ENCODE measurements around the gene SSTR3.
"Not testable (repeated sequence)": the region's sequence is repeated elsewhere in the genome, so short reads cannot be mapped to it uniquely, and the experiment has no call there.

The SSTR3 gene

GRCh38 chr22:37212174-37212906, at the start of gene SSTR3:
SSTR3 (minus strand) TSS chr22:37212477; CDS start chr22:37207803, 4,674 bp downstream.
- Histone ChIP-seq H3K4me3 (no peak within 1 kb of the TSS), H3K27ac (no peak within 1 kb of the TSS)

- no peak overlapping the region for H3K4me3 ChIP-seq
- no peak overlapping the region for H3K27ac ChIP-seq
Measured at GRCh38 chr22:37260901-37261336, 48.6 kb upstream of the SSTR3 start.

DNA sequence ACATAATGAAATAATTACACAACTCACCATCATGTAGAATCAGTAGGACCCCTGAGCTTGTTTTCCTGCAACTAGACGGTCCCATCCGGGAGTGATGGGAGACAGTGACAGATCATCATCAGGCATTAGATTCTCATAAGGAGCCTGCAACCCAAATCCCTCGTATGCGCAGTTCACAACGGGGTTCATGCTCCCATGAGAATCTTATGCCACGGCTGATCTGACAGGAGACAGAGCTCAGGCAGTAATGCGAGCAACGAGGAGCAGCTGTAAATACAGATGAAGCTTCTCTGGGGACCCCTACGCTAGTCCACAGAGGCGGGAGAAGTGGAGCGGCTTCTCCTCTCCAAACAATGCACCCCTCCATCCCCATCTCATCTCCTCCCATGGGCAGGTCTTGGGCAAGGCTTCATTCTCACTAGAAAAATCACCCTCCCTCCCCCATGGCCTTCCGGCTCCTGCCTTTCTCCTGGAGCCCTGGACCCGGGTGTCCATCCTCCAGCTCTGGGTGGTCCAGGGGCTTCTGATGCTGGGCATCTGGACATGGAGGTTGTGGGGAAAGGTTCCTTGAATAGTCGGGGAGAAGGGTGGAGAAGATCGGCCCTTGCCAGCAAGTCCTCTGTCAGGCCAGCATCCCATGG, 48.0 kb upstream of the SSTR3 start:
- no peak overlapping the region for H3K4me3 ChIP-seq
- no peak overlapping the region for H3K27ac ChIP-seq

DNA sequence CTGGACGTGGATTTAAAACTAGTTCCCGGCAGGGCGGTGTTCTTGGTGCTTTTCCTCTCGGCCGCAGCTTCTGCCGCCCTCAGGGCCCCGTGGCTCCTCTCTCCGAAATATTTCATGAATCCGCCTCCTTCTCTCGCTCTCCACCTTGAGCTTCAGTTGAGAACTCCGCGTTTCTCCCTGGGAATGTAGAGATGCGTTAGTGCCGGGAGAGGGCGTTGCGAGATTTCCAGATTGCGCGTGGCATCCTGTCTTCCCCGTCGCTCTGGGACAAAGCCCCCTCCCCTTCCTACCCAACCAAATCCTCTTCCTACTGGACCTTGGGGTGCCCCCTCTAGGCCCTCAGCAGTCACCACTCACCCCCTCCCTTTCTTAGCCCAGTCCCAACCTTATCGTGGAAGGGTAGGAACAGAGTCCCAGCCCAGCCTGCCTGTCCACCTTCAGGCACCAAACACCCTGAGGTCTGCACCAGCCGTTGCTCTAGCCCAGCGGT, 47.3 kb upstream of the SSTR3 start:
- Histone ChIP-seq H3K4me3 (no peak overlapping the region), H3K27ac (no peak overlapping the region)

DNA sequence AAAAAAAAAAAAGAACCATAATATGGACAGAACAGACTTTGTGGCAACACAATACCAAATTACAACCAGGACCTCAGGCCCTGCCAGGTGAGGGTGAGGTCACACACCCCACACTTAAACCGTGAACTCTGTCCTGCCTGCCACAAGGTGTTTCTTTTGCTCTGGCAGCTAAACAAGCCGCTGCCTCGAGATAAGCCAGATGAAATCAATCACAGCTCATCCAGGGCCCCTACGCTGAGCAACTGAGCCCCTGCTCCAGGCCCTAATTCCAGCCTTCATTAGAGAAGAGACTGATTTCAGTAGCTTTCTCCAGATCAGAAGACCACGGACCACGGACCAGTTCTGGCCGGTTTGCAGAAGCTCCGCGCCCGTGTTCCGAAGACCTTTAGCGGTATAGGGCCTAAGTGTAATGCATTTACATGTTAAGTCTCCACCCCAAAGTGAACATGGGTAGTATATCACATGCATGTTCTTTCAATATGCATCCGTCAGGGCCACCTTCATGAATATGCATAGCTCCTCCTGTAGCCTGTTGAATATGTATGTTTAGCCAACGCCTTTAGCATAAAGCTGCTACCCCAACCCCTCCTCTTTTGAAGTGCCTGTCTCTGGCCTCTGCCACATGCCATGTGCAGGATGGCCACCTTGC, 46.6 kb upstream of the SSTR3 start:
- H3K4me3 ChIP-seq: no peak overlapping the region
- H3K27ac ChIP-seq: no peak overlapping the region

DNA sequence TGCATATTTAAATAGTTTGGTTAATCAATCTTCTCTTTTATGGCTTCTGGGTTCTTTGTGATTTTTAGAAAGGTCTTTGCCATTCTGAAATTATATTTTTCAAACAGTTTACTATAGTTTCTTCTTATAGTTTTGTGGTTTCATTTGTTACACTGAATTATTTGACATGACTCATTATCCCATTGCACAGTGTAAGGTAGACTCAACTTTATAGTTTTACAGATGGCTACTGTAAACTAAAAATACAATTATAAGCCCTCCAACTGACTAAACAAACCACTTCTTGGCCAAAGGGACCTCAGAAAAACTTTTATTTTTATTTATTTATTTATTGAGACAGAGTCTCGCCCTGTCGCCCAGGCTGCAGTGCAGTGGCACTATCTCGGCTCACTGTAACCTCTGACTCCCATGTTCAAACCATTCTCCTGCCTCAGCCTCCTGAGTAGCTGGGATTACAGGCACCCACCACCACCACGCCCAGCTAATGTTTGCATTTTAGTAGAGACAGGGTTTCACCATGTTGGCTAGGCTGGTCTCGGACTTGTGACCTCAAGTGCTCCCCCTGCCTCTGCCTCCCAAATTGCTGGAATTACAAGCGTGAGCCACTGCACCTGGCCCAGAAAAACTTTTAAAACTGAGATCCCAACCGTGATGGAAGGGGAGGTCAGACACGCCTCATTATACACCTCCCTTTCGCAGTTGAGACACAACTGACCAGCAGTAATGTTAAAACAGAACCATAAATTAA, 45.9 kb upstream of the SSTR3 start:
- H3K4me3 ChIP-seq: no peak overlapping the region
- no peak overlapping the region for H3K27ac ChIP-seq

GRCh38 chr22:37256075-37256726, 43.9 kb upstream of the SSTR3 start:
- Histone ChIP-seq H3K27ac (no peak overlapping the region), H3K4me3 (no peak overlapping the region)

DNA sequence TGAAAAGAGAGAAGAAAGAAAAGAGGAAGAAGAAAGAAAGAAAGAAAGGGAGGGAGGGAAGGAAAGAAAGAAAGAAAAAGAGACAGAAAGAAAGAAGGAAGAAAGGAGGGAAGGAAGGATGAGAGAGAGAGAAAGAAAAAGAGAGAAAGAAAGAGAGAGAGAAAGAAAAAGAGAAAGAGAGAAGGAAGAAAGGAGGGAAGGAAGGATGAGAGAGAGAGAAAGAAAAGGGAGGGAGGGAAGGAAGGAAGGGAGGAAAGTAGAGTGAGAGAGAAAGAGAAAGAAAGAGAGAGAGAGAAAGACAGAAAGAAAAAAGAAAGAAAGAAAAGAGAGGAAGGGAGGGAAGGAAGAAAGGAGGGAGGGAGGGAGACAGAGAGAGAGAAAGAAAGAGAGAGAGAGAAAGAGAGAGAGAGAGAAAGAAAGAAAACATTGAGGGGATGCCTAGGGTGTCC, 43.3 kb upstream of the SSTR3 start:
- Histone ChIP-seq H3K4me3 (no peak overlapping the region), H3K27ac (no peak overlapping the region)

DNA sequence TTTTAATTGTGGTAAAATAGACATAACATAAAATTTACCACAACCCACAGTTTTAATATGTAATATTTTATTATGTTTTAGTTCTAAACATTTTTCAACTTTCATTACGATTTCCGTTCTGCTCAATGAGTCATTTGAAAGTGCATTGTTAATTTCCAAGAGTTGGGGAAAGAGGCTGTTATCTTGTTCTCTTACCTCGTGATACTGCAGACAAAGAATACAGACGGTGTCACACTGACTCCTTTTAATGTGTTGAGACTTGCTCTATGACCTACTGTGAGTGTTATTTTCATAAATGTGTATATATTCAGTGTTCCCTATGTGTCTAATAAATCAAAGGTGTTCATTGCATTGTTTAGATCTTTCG, 42.6 kb upstream of the SSTR3 start:
- Histone ChIP-seq H3K4me3 (no peak overlapping the region), H3K27ac (no peak overlapping the region)

- no peak overlapping the region for H3K27ac ChIP-seq
Measured at GRCh38 chr22:37254209-37254866, 42.1 kb upstream of the SSTR3 start.

GRCh38 chr22:37253126-37253660, 40.9 kb upstream of the SSTR3 start:
- Histone ChIP-seq H3K4me3 (no peak overlapping the region), H3K27ac (no peak overlapping the region)

More at GRCh38 chr22:37254209-37254866, 42.1 kb upstream of the SSTR3 start:
- H3K4me3 ChIP-seq: no peak overlapping the region

GRCh38 chr22:37251836-37252235, 39.6 kb upstream of the SSTR3 start:
- not testable (repeated sequence) for H3K27ac ChIP-seq, H3K4me3 ChIP-seq

- Histone ChIP-seq H3K4me3 (no peak overlapping the region), H3K27ac (no peak overlapping the region)
Measured at GRCh38 chr22:37249986-37250385, 37.7 kb upstream of the SSTR3 start.

- no peak overlapping the region for H3K4me3 ChIP-seq
- H3K27ac ChIP-seq: no peak overlapping the region
Measured at GRCh38 chr22:37248251-37248650, 36.0 kb upstream of the SSTR3 start.

- Histone ChIP-seq H3K4me3 (no peak overlapping the region), H3K27ac (peak overlapping the region in 2 of 21 experiments; percentile 85 to 97)
Measured at GRCh38 chr22:37245740-37246139, 33.5 kb upstream of the SSTR3 start.

DNA sequence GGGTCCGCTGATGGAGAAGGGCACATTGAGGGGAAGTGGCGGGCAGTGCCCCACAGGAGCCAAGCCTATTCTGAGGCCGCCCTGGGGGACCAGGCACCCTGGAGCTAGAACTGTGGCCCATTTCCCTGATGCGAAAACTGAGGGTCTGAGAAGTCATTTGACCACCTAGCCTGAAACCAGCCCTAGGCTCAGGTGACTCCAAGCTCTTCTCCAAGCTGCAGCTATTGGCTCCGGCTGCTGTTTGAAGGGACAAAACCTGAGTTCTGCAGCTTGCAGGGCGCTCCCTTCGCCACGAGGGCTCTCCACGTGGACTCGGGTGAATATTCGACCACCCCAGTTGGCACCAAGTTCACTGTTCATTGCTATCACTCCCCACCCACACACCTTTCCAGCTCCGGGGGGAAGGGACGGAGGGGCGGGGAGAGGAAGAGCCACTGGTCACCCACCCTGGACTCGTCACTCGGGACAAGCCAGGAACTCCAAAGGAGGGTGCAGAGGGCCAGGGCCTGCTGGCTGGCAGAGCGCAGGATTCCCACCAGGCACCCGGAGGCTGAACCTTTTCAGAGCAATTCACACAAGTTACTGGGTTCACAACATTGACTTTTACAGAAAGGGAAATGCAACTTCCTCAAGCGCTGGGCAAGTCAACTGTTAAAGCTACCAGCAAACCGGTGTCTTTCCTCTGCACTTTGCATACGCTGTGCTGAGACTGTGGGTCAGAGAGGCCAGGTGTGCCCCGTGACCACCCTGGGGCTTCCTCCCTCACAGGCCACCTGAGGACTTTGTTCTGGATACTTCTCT, 32.8 kb upstream of the SSTR3 start:
- Histone ChIP-seq H3K27ac (peak overlapping the region in 12 of 21 experiments; percentile 4 to 97 (median 80)), H3K4me3 (no peak overlapping the region)

DNA sequence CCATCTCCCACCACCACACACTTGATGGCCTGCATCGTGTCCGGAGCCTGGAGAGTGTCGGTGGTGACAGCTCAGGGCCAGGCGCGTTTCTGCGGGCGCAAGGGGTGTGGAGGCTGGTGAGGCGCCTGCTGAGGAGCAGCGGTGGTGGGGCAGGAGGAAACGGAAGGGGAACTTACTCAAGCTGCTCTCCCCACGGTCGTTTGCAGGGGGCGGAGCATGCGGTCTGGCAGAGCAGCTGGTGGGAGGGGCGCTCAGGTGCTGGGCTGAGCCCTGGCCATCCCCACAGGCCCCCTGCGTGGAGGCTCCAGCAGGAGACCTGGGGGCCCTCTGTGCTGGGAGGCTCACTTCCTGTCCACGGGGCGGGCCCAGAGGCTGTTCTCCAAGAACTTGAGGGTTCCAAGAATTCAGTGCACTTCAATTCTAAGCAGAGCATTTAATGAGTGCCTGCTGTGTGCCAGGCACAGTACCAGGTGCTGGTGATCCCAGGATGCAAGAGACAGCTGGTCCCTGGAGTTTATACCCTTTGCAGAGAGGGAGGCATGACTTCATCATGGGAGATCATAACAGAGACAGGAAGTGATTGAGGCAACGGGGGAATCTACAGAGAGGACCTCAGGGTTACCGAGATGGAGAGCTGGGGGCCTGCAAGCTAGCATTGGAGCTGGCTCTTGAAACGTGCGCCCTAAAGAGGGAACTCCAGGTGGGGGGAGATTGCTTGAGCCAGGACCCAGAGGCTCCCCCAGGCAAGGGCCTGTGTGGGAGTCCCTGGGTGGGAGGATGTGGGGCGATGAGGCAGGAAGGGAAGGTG, 32.0 kb upstream of the SSTR3 start, which contains the start of gene RAC2:
RAC2 (minus strand) TSS at position 156 of the 808 bp plus-strand sequence; CDS start at position 35, 121 bp downstream.
- H3K27ac ChIP-seq: peak within 1 kb of the TSS in 19 of 21 experiments; percentile 41 to 97 (median 79)
- peak within 1 kb of the TSS; percentile 37 to 56 (median 52) for H3K4me3 ChIP-seq

Measured in skin epidermis (tissue), 12 donors.